HFF-Myc (cell line): ENCODE measurements around the gene TMEM174.
A peak's percentile ranks its signal among the peaks of the same experiment; 100 is the strongest.

Source experiments
- DNase-seq: peaks from one replicate; pipeline ENCODE4 v3.0.0-alpha.2; 2011; ENCODE audit warnings: low read depth; ENCODE audit errors: extremely low read depth
- H3K4me3 ChIP-seq: replicated peaks from 2 replicates; pipeline ENCODE4 v1.5.1; 2011; ENCODE audit warnings: low read depth, mild to moderate bottlenecking, control low read depth, low read length
- CTCF ChIP-seq: IDR thresholded peaks from 2 replicates; pipeline ENCODE4 v1.5.1; 2012; ENCODE audit warnings: mild to moderate bottlenecking, low read depth, low read length, control low read depth; ENCODE audit errors: missing control alignments

The TMEM174 gene

GRCh38 chr5:73160239-73160671 is 12.7 kb upstream of the TMEM174 start:
- no peak for DNase-seq
- no peak overlapping the region for H3K4me3 ChIP-seq
- no peak for TF ChIP-seq CTCF

DNA sequence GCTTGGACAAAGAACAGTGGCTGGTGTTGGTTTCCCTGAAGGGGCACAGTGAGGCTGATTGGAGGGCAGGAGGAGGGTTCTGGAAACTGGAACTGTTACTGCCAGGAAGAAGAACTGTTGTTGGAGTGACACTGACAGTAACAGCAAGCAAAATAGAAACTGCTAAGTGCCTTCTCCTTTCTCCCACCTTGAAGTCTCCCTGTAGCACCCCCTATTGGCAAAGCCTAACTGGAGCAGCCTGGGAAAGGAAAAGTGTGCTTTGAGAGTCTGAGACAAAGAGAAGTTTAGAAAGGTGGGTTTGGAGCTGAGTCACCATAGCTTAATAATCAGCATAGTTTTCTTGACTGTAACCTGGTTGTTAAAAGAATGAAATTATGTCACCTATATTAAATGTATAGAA is 2.5 kb upstream of the TMEM174 start:
- DNase-seq = no peak
- no peak overlapping the region for H3K4me3 ChIP-seq
- peak; percentile 70 for TF ChIP-seq CTCF

DNA sequence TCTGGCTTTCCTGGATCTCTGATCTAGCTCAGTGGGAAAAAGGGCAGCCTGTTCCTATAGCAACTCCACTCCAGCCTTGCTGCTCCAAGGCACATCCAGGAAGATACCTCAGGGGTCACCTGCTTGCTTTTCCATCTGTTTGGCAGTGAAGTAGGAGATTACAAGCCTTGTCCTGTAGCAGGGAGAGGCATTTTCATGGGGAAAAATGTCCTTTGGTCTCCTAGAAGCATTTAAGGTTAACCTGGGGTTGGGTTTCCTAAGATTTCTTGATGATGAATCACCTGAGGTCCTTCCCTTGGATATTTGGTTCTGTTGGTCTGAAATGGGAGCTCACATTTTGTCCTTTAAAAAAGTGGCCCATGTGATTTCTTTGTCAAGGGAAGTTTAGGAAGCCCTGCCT is 1.5 kb upstream of the TMEM174 start:
- TF ChIP-seq CTCF = no peak
- no peak overlapping the region for H3K4me3 ChIP-seq
- no peak for DNase-seq

DNA sequence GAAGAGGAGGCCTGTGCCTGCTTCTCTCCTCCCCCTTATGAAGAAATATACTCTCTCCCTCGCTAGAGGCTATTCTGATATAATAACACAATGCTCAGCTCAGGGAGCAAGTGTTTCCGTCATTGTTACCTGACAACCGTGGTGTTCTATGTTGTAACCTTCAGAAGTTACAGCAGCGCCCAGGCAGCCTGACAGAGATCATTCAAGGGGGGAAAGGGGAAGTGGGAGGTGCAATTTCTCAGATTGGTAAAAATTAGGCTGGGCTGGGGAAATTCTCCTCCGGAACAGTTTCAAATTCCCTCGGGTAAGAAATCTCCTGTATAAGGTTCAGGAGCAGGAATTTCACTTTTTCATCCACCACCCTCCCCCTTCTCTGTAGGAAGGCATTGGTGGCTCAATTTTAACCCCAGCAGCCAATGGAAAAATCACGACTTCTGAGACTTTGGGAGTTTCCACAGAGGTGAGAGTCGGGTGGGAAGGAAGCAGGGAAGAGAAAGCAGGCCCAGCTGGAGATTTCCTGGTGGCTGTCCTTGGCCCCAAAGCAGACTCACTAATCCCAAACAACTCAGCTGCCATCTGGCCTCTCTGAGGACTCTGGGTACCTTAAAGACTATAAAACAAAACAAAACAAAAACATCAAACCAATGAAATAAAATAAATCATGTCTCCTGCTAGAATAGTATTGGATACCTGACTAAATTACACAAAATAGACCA is 1.3 kb downstream of the TMEM174 start:
- H3K4me3 ChIP-seq = no peak overlapping the region
- TF ChIP-seq CTCF = no peak
- DNase-seq = no peak

GRCh38 chr5:73176250-73176649 is 3.3 kb downstream of the TMEM174 start:
- no peak for DNase-seq
- TF ChIP-seq CTCF = no peak
- no peak overlapping the region for H3K4me3 ChIP-seq

DNA sequence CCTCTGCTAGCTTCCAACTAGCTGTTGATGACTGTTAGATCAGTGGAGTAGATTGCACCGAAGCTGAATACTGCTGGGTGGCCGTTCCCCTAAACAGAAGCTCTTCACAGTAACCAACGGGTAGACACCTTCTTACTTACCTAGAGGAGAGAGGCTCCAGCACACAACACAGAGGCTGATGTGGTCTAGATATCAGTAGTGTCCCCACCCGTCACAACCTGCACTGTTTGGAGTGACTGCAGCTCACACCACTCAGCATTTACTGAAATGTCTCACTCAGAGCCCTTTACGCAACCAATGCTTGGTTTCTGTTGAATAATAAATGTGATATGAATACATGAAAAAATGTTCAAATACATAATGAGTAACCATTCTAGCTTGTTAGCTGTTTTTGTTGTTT is 5.3 kb downstream of the TMEM174 start:
- TF ChIP-seq CTCF = no peak
- H3K4me3 ChIP-seq = no peak overlapping the region
- DNase-seq = no peak

- no peak for TF ChIP-seq CTCF
- H3K4me3 ChIP-seq = no peak overlapping the region
- DNase-seq = no peak
These were observed 6.7 kb downstream of the TMEM174 start for GRCh38 chr5:73179730-73180129.
